K562 (cell line): ENCODE results near the gene IGSF21. TPM values are rescaled to one million over a fixed set of nuclear protein-coding genes. Genes with fewer than 3 reads are reported as not detected.

Source experiments
- ATAC-seq: fragments of 200-7000 bp; cut with Tn5 transposase; 3 replicates; pipeline ENCODE4 v1.9.1; 2020; ENCODE audit warnings: moderate library complexity
- BruUV-seq: library from RNA; stranded (reverse); fragments of 400-500 nt; replicated peaks from 2 replicates; lab custom pipeline; 2021; lab: Mats Ljungman, UMichigan
- CTCF ChIA-PET: fragments of 300-600 bp; formaldehyde crosslinking; extraction: SDS; loops from one replicate; lab custom pipeline; 2021; ENCODE audit warnings: low intra/inter-chr PET ratio; lab: Yijun Ruan, JAX
- POLR2A ChIA-PET: fragments of 300-600, 350-650 bp; sonication (Branson Sonifier 250); formaldehyde crosslinking; extraction: SDS; loops from one replicate; lab custom pipeline; 2021; ENCODE audit warnings: antibody characterized with exemption, inconsistent platforms; lab: Yijun Ruan, JAX
- DNase-seq, 4 experiments: peaks; one replicate each; pipeline versions ENCODE4 v3.0.0 to v3.0.0-alpha.2; 2011 to 2018; ENCODE audit warnings: low spot score in 3 of 4, mixed read lengths in 3 of 4; ENCODE audit errors: extremely low read depth in 1 of 4
- FAIRE-seq: peaks from 2 replicates; lab custom pipeline; 2011; peaks lifted over from hg19 to GRCh38; lab: Jason Lieb, UNC
- H2AFZ ChIP-seq: 2 replicates; pipeline ENCODE4 v1.6.0; 2011; ENCODE audit warnings: low read depth, low read length, control low read depth, inconsistent platforms
- H3K27ac ChIP-seq: fragments of 200-600 bp; 3 replicates; pipeline ENCODE4 v1.8.0; 2011; ENCODE audit warnings: low read depth, mild to moderate bottlenecking, control low read depth, inconsistent platforms, low read length, moderate library complexity, mixed read lengths; ENCODE audit errors: extremely low read depth
- H3K27me3 ChIP-seq, 2 experiments: fragments of 300-600 bp in 1 of 2; 2 replicates in 1 of 2; 3 replicates in 1 of 2; pipeline versions ENCODE4 v1.6.0 to v1.8.0; 2011; ENCODE audit warnings: inconsistent platforms in 2 of 2, low read length in 2 of 2, mild to moderate bottlenecking in 1 of 2, mixed read lengths in 1 of 2, moderate library complexity in 1 of 2; ENCODE audit not compliant: control insufficient read depth in 2 of 2, insufficient read depth in 2 of 2
- H3K36me3 ChIP-seq: fragments of 300-600 bp; 3 replicates; pipeline ENCODE4 v1.8.0; 2011; ENCODE audit warnings: mild to moderate bottlenecking, low read length, inconsistent platforms; ENCODE audit not compliant: control insufficient read depth, insufficient read depth
- H3K4me1 ChIP-seq, 2 experiments: fragments of 200-600 bp in 1 of 2; replicated peaks in 1 of 2; 2 replicates in 1 of 2; 3 replicates in 1 of 2; pipeline versions ENCODE4 v1.5.1 to v1.8.0; 2011; ENCODE audit warnings: inconsistent platforms in 2 of 2, low read length in 2 of 2, mild to moderate bottlenecking in 1 of 2, mixed read lengths in 1 of 2, moderate library complexity in 1 of 2; ENCODE audit not compliant: control insufficient read depth in 2 of 2, insufficient read depth in 2 of 2
- H3K4me2 ChIP-seq: 2 replicates; pipeline ENCODE4 v1.6.1; 2011; ENCODE audit warnings: low read length, control low read depth, inconsistent platforms, mixed read lengths; ENCODE audit not compliant: insufficient read depth
- H3K4me3 ChIP-seq: fragments of 200-600 bp; sonication (generic), shearing (Covaris generic); 2 replicates; pipeline ENCODE4 v1.5.1; 2016; ENCODE audit warnings: control low read depth, inconsistent platforms
- H3K79me2 ChIP-seq: fragments of 200-600 bp; 3 replicates; pipeline ENCODE4 v1.8.0; 2011; ENCODE audit warnings: low read length, inconsistent platforms; ENCODE audit not compliant: control insufficient read depth, insufficient read depth
- H3K9ac ChIP-seq, 2 experiments: 2 replicates each; pipeline versions ENCODE4 v1.6.0 to v1.6.1; 2011; ENCODE audit warnings: low read depth in 2 of 2, low read length in 2 of 2, control low read depth in 1 of 2, inconsistent platforms in 1 of 2, mild to moderate bottlenecking in 1 of 2, mixed read lengths in 1 of 2; ENCODE audit not compliant: insufficient read depth in 1 of 2
- H3K9me1 ChIP-seq: one replicate; pipeline ENCODE4 v1.6.0; 2011; ENCODE audit warnings: inconsistent platforms, mild to moderate bottlenecking, low read length, moderate library complexity; ENCODE audit not compliant: control insufficient read depth, insufficient read depth
- H3K9me3 ChIP-seq: replicated peaks from 2 replicates; pipeline ENCODE4 v1.5.1; 2011; ENCODE audit warnings: low read depth, low read length, inconsistent platforms; ENCODE audit not compliant: control insufficient read depth, insufficient read depth
- H4K20me1 ChIP-seq: replicated peaks from 2 replicates; pipeline ENCODE4 v1.6.1; 2011; ENCODE audit warnings: low read length, inconsistent platforms, mixed read lengths; ENCODE audit not compliant: control insufficient read depth, insufficient read depth
- USF1 ChIP-seq: sonication (generic); formaldehyde crosslinking; IDR thresholded peaks from 2 replicates; pipeline ENCODE4 v1.9.0; 2022; ENCODE audit warnings: mild to moderate bottlenecking, missing genetic modification reagents
- USF2 ChIP-seq: sonication (generic); formaldehyde crosslinking; IDR thresholded peaks from 2 replicates; pipeline ENCODE4 v1.5.0; 2020; ENCODE audit warnings: missing genetic modification reagents
- ZBTB12 ChIP-seq: fragments of 250-450 bp; sonication (Bioruptor Pico); IDR thresholded peaks from 2 replicates; pipeline ENCODE4 v1.4.0; 2020
- ZNF24 ChIP-seq: fragments of 450-650 bp; IDR thresholded peaks from 2 replicates; pipeline ENCODE4 v1.6.1; 2016
- WGBS: fragments of 100-300 bp; shearing (Covaris generic); methylation state at CpG from one replicate; pipeline ENCODE4 v1.1.6; 2016; ENCODE audit warnings: low coverage, mixed read lengths; ENCODE audit not compliant: insufficient coverage; ENCODE audit errors: missing lambda C conversion rate; 5-methylcytosine and 5-hydroxymethylcytosine counted together
- in situ Hi-C: fragments of 300-500 bp; cut with MboI; formaldehyde crosslinking; loops from 4 replicates; pipeline ENCODE4 v1.15.0; 2018; ENCODE audit warnings: inconsistent platforms, mixed read lengths
- intact Hi-C: fragments of 100-400 bp; cut with micrococcal nuclease; formaldehyde crosslinking; loops from 2 replicates; pipeline ENCODE4 v1.14.2; 2022
- polyA plus RNA-seq, 8 experiments: library from polyadenylated mRNA; depleted of rRNA in 4 of 8; stranded (reverse) in 5 of 8; unstranded in 3 of 8; fragments of >200 nt; fragmentation: Nextera tagmentation in 2 of 8; fragmentation: Illumina TruSeq in 1 of 8; extraction: Ambion mirVana in 2 of 8; extraction: Trizol in 1 of 8; gene quantifications; 2 replicates each; pipeline versions ENCODE4 v1.2.1 to v1.2.3, GENCODE V29; 2011 to 2014; ENCODE audit warnings: inconsistent platforms in 1 of 8, missing spikeins in 1 of 8
- total RNA-seq, 7 experiments: library from RNA; depleted of rRNA in 6 of 7; stranded (reverse); fragments of >200 nt in 6 of 7; fragmentation: Illumina TruSeq in 2 of 7; extraction: Trizol in 2 of 7; gene quantifications; 2 replicates each; pipeline versions ENCODE4 v1.2.1 to v1.2.3, GENCODE V29; 2011 to 2021; ENCODE audit warnings: low replicate concordance in 1 of 7

The IGSF21 gene
- total and polyA plus RNA-seq, 9 of the 15 experiments (the other 6 are each of a cell fraction or from before 2014, with no cell fraction given), result not detected

- CTCF ChIA-PET, result no interaction called here
- no TSS peak for BruUV-seq
- H3K9me3 ChIP-seq, result no peaks in the 10 kb centered on the region
Measured at GRCh38 chr1:18401921-18402320, 294.3 kb downstream of the IGSF21 start.

More at GRCh38 chr1:18401921-18402320, 294.3 kb downstream of the IGSF21 start:
- 13% methylated on average over 3 of the region's 3 CpGs for WGBS
- Histone ChIP-seq H2AFZ (no peak overlapping the region), H3K4me1 (peaks cover 2 to 17% of the 10 kb centered on the region in 2 experiments; a peak in 4 of 5 replicates), H3K9ac (no peak overlapping the region), H3K27ac (no peak overlapping the region), H3K27me3 (0 out of 5 replicates have a peak, but pooled peaks cover 0 to 4% of the 10 kb centered on the region in 2 experiments), H3K36me3 (no peaks in the 10 kb centered on the region), H3K4me2 (no peak overlapping the region), H3K4me3 (no peak overlapping the region), H3K9me1 (no peaks in the 10 kb centered on the region), H4K20me1 (no peaks in the 10 kb centered on the region; the same call in 1 of the 2 replicates), H3K79me2 (no peaks in the 10 kb centered on the region)
- intact Hi-C loops (no loop called here), in situ Hi-C loops (no loop called here)
- TF ChIP-seq ZBTB12 (CRISPR knock-in tag) (no peak), ZNF24 (peak; percentile 81; the same call in 1 of the 2 replicates), USF2 (CRISPR knock-in tag) (peak; percentile 81), USF1 (CRISPR knock-in tag) (peak; percentile 69)
- POLR2A ChIA-PET, result interaction anchor here (1.0 kb wide), 1 partner anchor 11 kb away, joined by 3 read pairs; no protein-coding TSS in a partner anchor
- FAIRE-seq, result no peak
- no peak for DNase-seq
- ATAC-seq, result no peak; the same call in 2 of the 3 replicates
